HG03565 (cell line): Measurements from ENCODE around the gene EDEM1.

Source experiments
- ATAC-seq: cut with Tn5 transposase; IDR thresholded peaks from one replicate; pipeline ENCODE4 v1.9.1; 2021; ENCODE audit warnings: mild to moderate bottlenecking, moderate library complexity; ENCODE audit not compliant: unreplicated experiment

The EDEM1 gene

GRCh38 chr3:5264093-5264600 lies 76.6 kb downstream of the EDEM1 start:
- ATAC-seq, result no peak

- ATAC-seq, result no peak
Observed at GRCh38 chr3:5264896-5265770, 77.6 kb downstream of the EDEM1 start.

- no peak for ATAC-seq
Observed at GRCh38 chr3:5267252-5267651, 79.7 kb downstream of the EDEM1 start.

GRCh38 chr3:5267889-5268288 lies 80.4 kb downstream of the EDEM1 start:
- ATAC-seq, result no peak
